Measurements from ENCODE around the gene SRGAP3.

The SRGAP3 gene

DNA sequence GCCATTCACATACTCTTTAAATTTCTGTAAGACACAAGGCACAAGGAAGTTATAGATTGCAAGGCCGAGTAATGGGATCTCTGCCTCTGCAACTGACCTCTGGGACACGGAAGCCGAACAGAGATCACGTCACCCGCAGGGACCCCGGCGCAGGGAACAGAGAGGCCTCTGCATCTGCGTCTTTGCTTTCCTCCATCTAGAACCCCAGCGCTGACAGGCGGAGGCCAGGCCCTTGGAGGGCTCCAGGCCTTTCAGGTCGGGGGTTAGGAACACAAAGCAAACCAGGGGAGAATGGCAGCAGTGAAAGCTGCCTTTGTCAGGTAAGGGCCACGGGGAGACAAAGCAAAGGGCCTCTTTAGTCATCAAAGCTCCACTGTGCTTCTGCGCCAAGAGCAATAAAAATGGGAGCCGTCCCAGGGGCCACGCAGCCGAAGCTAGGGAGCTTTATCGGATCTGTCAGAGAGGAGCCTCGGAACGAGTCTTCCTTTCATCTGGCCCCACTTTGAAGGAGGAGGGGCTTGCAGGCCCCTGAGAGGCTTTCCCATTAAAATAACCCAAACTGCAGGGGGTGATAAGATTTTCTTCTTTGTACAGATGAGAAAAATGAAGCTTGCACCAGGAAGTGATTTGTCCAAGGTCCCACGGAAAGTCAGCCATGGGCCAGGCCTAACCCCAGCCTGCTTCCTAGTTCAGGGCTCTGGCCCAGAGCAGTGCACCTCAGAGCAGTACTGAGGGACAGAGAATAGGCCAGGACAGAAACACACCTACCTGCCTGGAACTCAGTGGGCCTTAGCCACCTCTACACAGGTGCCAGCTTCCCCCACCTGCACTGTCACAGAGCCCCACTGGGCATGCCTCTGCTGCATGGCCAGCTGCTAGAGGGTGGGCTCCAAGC, 201.7 kb downstream of the SRGAP3 start:
- DNase-seq (ENCODE audit: low read depth): no peak

GRCh38 chr3:9045371-9045770, 204.1 kb downstream of the SRGAP3 start:
- no peak for DNase-seq (ENCODE audit: low read depth)

- DNase-seq (ENCODE audit: low read depth): no peak
Measured at GRCh38 chr3:9043063-9043462, 206.4 kb downstream of the SRGAP3 start.

- DNase-seq (ENCODE audit: low read depth): no peak
Measured at GRCh38 chr3:9041626-9042025, 207.8 kb downstream of the SRGAP3 start.

DNA sequence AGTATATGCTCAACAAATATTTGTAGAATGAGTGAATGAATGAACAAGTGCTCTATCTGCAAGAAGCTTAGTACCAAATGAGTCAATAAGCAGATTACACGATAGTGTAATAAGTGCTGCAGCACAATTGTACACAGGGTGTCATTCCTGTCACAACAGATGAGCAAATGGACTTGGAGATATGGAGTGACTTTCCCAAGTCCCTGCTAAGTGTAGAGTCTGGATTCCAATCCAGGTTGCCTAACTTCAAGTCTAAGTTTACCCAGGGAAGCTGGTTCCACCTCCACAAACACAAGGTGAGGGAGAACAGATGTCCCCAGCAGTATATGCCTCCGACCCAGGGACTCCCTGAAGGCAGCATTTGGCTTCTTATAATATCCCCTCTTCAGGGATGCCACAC, 208.4 kb downstream of the SRGAP3 start:
- no peak for DNase-seq (ENCODE audit: low read depth)

- no peak for DNase-seq (ENCODE audit: low read depth)
Measured at GRCh38 chr3:9037144-9037711, 212.2 kb downstream of the SRGAP3 start.

DNA sequence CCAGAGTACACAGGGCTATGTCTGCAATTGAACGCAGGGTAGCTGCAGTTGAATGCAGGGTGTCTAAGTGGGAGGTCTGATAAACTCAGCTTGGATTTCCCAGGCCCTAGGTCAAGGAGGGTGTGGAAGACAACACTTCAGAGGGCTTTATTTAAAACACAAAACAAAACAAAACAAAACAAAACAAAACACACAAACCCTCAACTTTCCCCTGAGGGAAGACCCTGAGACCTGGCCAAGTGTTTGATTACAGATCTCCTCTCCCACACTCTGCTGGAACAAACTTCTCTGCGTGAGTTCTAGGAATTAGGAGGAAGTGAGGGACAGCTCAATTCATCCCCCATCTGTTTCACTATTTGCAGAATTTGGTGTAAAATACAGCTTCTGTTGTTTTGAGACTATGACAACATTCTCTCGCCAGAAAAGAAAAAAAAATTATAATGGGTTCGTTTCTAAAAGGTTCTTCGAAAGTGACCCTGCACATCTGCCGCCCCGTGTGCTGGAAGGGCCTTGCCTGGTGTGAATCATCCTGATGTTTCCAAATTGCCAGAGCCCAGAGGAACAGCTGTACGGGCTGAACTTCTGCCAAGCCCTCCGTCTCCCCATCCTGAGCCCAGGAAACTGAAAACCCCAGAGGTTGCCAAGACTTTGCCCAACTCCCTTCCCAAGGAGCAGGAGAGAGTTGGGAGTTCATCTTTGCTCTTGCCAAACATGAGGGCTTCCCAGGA, 212.9 kb downstream of the SRGAP3 start:
- peak; percentile 13 for DNase-seq (ENCODE audit: low read depth)

GRCh38 chr3:9035961-9036360, 213.5 kb downstream of the SRGAP3 start:
- DNase-seq (ENCODE audit: low read depth): no peak

GRCh38 chr3:9035473-9035872, 214.0 kb downstream of the SRGAP3 start:
- no peak for DNase-seq (ENCODE audit: low read depth)

DNA sequence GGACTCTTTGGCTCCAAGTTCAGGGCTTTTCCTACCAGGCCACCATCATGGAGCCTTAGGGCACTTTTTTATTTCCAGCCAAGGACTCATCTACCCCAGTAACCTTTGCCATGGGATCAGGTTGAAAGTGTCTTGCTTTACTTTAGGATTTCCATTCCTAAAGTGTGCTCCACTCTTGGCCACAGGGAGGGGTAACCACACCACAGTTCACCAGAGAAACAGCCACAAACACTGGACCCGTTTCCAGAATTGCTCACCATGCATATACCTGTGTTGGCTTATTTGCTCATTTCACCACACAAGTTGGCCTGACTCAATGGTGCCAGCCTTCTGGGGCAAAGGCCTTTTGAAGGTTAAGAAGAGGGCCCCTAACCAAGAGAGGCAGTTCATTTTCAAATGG, 215.6 kb downstream of the SRGAP3 start:
- no peak for DNase-seq (ENCODE audit: low read depth)

GRCh38 chr3:9032231-9032777, 217.1 kb downstream of the SRGAP3 start:
- no peak for DNase-seq (ENCODE audit: low read depth)

GRCh38 chr3:9030034-9030433, 219.4 kb downstream of the SRGAP3 start:
- no peak for DNase-seq (ENCODE audit: low read depth)

DNA sequence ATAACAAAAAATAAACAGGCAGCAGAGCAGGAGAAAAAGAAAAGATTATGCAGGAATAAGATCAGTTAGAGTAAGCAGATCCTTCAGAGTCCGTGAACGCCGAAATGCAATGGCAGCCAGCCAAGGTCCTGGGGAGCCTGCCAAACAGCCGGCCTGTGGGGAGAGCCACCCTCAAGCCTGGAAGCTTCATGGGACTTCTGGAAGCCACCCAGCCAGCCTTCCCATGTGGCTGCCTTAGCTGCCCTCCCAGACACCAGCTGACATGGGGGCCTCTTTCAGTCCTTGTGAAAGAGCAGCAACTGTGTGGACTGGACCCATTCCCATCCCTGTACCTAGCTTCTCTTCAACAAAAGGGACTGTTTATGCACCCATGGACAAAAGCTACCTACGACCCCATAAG, 221.3 kb downstream of the SRGAP3 start:
- peak; percentile 41 for DNase-seq (ENCODE audit: low read depth)

DNA sequence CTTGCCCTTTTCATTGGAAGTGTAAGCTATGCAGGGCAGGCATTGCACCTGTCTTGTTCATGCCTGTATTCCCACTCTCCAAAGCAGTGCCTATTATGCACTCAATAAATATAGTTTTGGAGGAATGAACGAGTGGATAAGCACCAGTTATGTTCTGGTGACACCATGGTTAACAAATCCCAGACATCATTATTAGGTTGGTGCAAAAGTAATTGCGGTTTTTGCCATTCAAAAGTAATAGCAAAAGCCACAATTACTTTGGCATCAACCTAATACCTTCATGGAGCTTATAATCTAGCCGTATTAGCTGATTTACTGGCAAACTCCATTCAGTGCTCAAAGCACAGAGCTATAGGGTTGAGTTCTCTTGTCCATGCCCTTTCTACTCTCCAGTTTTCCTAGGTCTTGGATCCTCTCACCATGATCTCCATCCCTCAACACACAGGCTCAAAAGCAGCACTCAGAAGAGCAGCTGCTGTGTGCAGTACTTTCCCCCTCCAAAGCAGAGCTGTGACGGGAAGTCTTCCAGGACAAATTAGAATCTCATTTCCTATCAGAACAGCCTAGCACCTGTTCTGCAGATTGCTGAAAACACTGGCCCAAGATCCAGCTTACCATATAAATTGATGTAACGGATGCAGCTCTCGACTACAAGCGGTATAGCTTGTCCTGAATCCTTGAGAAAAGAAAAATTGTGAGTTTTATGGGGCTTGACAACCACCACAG, 223.0 kb downstream of the SRGAP3 start:
- no peak for DNase-seq (ENCODE audit: low read depth)

- DNase-seq (ENCODE audit: low read depth): no peak
Measured at GRCh38 chr3:9024341-9024740, 225.1 kb downstream of the SRGAP3 start.

DNA sequence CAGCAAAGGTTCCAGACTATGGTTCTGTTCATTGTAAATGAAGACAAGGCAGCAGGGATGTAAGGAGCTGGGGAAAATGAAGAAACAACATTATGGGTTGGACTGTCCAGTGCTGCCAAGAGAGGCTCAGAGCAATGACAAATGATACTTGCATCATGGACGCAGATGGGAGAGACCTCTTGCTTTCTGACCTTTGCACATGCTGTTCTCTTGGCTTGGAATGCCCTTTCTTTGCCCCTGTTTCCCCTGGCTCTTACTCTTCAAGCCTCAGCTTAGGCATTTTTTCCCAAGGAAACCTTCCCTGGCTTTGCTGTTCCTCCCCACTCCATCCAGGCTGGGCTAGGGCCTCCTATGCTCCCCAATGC, 226.2 kb downstream of the SRGAP3 start:
- no peak for DNase-seq (ENCODE audit: low read depth)

GRCh38 chr3:9022305-9023225, 226.9 kb downstream of the SRGAP3 start:
- DNase-seq (ENCODE audit: low read depth): no peak

- no peak for DNase-seq (ENCODE audit: low read depth)
Measured at GRCh38 chr3:9021271-9022009, 228.0 kb downstream of the SRGAP3 start.

DNA sequence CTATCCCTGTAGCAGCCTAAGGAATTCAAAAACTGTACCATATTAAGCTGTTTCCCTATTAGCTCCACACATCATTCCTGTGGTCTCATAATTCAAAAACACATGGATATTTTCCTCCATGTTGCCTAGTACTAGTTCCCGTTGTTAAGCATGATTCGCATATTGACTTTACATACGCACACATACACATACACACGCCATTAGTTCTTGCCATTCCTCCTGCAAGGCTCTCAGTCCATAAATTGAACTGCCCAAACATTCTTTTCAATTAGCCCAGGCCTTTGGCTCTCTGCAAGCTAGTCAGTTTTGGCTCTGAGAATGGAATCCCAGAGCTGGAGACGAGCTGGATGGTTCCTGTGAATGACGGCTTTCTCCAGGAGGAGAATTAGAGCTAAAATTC, 229.0 kb downstream of the SRGAP3 start:
- peak; percentile 18 for DNase-seq (ENCODE audit: low read depth)

GRCh38 chr3:9019259-9019961, 230.0 kb downstream of the SRGAP3 start:
- no peak for DNase-seq (ENCODE audit: low read depth)
